SK-N-MC (cell line): Measurements from ENCODE around the gene TWNK.

ENCODE experiments used
- DNase-seq: peaks from one replicate; pipeline ENCODE4 v3.0.0-alpha.2; 2011; ENCODE audit warnings: low read depth, low spot score
- H3K27ac ChIP-seq: fragments of 200-600 bp; sonication (generic); 2 replicates; pipeline ENCODE4 v1.5.1; 2016; ENCODE audit warnings: mixed run types
- H3K36me3 ChIP-seq: fragments of 200-600 bp; sonication (generic); 2 replicates; pipeline ENCODE4 v1.6.1; 2017; ENCODE audit warnings: antibody characterized with exemption, low read length, mixed read lengths; ENCODE audit not compliant: insufficient read depth
- H3K4me3 ChIP-seq: fragments of 200-600 bp; sonication (generic); 2 replicates; pipeline ENCODE4 v1.5.1; 2016
- H3K9ac ChIP-seq: fragments of 200-600 bp; sonication (generic); 2 replicates; pipeline ENCODE4 v1.8.0; 2017; ENCODE audit warnings: mixed run types, mixed read lengths; ENCODE audit not compliant: insufficient read length
- H3K9me3 ChIP-seq: fragments of 200-600 bp; sonication (generic); 2 replicates; pipeline ENCODE4 v1.6.1; 2017; ENCODE audit warnings: low read depth, mild to moderate bottlenecking, antibody characterized with exemption, low read length, moderate library complexity, mixed read lengths
- EZH2 ChIP-seq: fragments of 200-600 bp; sonication (generic); IDR thresholded peaks from one replicate; pipeline ENCODE4 v1.6.1; 2017; ENCODE audit warnings: antibody characterized with exemption
- FOXP2 ChIP-seq: optimal IDR thresholded peaks from 2 replicates; pipeline ENCODE3; 2011; ENCODE audit warnings: mild to moderate bottlenecking, moderate library complexity; ENCODE audit not compliant: insufficient read depth; ENCODE audit errors: extremely low read length, control extremely low read depth
- POLR2AphosphoS5 ChIP-seq: IDR thresholded peaks from 2 replicates; pipeline ENCODE4 v1.6.1; 2012; ENCODE audit warnings: mild to moderate bottlenecking, low read depth, low read length, borderline replicate concordance

TWNK gene

DNA sequence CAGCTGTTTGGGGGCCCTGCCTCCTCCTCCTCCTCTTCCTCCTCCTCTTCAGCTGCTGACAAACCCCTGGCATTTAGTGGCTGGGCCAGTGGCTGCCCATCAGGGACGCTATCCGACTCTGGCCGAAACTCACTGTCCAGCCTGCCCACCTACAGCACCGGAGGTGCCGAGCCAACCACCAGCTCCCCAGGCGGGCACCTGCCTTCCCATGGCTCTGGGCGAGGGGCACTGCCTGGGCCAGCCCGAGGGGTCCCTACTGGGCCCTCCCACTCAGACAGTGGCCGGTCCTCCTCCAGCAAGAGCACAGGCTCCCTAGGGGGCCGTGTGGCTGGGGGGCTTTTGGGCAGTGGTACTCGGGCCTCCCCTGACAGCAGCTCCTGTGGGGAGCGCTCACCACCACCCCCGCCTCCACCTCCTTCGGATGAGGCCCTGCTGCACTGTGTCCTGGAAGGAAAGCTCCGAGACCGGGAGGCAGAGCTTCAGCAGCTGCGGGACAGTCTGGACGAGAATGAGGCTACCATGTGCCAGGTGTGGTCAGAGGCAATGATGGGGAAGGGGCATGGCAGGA is 16.4 kb downstream of the TWNK start:
- Histone ChIP-seq H3K27ac (no peak overlapping the region), H3K4me3 (no peak overlapping the region), H3K9ac (no peak overlapping the region), H3K36me3 (peaks cover 6% of the 10 kb centered on the region; the same call in 1 of the 2 replicates), H3K9me3 (no peaks in the 10 kb centered on the region)
- DNase-seq: no peak
- TF ChIP-seq EZH2: no peak
- no peak for TF ChIP-seq POLR2AphosphoS5
- no peak for TF ChIP-seq FOXP2

- TF ChIP-seq POLR2AphosphoS5: no peak
- TF ChIP-seq EZH2: no peak
- TF ChIP-seq FOXP2: no peak
- H3K9ac ChIP-seq: no peak overlapping the region
- H3K4me3 ChIP-seq: no peak overlapping the region
- no peaks in the 10 kb centered on the region for H3K9me3 ChIP-seq
- H3K27ac ChIP-seq: no peak overlapping the region
- no peak for DNase-seq
- H3K36me3 ChIP-seq: peaks cover 6% of the 10 kb centered on the region; the same call in 1 of the 2 replicates
Measured at GRCh38 chr10:101005361-101005760, 18.0 kb downstream of the TWNK start.

DNA sequence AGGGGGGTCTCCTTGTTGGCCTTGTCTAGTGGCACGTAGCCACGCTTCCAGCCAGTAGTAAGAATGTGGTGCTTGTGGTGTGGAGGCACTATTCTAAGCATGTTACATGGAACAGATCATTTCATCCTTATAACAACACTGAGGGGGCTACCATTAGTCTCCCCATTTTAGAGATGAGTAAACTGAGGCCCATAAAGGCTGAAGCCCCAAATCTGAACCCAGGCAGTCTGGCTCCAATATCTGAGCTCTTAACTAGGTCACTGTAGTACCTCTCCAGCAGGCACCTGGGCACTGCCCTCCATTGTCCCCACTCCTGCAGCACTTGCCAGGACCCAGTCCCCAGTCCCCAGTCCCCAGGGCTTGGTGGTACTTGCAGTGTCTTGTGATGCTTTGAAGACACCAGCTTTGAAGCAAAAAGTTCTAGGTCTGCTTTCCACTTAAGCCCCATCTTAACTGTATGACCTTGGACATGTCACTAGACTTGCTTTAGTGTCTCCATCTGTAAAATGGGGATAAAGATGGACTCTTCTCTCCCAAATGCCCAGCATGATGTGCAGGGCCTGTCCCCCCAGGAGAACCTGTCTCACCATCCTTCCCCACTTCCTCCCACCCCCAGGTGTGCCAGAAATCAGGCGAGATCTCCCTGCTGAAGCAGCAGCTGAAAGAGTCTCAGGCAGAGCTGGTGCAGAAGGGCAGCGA is 18.7 kb downstream of the TWNK start:
- no peak for TF ChIP-seq EZH2
- TF ChIP-seq FOXP2: no peak
- TF ChIP-seq POLR2AphosphoS5: no peak
- H3K9ac ChIP-seq: no peak overlapping the region
- no peak overlapping the region for H3K27ac ChIP-seq
- DNase-seq: no peak
- no peaks in the 10 kb centered on the region for H3K9me3 ChIP-seq
- no peak overlapping the region for H3K4me3 ChIP-seq
- H3K36me3 ChIP-seq: peaks cover 6% of the 10 kb centered on the region; the same call in 1 of the 2 replicates

DNA sequence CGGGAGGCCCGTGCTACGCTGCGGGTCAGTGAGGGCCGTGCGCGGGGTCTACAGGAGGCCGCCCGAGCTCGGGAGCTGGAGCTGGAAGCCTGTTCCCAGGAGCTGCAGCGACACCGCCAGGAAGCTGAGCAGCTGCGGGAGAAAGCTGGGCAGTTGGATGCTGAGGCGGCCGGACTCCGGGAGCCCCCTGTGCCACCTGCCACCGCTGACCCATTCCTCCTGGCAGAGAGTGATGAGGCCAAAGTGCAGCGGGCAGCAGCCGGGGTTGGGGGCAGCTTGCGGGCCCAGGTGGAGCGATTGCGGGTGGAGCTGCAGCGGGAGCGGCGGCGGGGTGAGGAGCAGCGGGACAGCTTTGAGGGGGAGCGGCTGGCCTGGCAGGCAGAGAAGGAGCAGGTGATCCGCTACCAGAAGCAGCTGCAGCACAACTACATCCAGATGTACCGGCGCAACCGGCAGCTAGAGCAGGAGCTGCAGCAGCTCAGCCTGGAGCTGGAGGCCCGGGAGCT is 19.3 kb downstream of the TWNK start:
- no peak for DNase-seq
- no peak for TF ChIP-seq EZH2
- TF ChIP-seq POLR2AphosphoS5: no peak
- no peak for TF ChIP-seq FOXP2
- Histone ChIP-seq H3K36me3 (peaks cover 6% of the 10 kb centered on the region; the same call in 1 of the 2 replicates), H3K9me3 (no peaks in the 10 kb centered on the region), H3K27ac (no peak overlapping the region), H3K9ac (no peak overlapping the region), H3K4me3 (no peak overlapping the region)

DNA sequence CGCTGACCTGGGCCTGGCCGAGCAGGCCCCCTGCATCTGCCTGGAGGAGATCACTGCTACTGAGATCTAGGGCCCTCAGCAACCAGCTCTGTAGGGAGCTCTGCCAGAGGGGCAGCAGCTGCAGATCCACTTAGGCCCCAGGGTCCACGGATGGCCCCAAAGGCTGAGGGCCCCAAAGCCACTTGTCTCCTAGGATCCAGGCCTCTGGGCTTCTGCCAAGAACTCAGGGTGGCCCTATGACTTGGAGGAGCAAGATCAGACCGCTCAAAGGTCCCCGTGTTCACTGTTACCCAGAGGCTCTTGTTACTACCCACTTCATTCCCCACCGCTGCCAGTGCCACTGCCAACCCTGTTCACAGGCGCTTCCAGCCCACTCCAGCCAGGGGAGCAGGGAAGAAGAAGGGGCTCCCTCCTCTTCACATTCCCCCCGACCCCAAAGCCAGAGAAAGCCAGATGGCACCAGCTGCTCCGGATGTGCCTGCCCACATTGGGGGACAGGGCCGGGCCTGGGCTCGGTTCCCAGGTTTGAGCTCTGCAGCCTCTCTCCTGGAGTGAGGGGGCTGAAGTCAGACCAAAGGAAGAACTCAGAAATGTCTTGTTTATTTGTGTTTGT is 19.9 kb downstream of the TWNK start:
- no peak overlapping the region for H3K4me3 ChIP-seq
- peaks cover 6% of the 10 kb centered on the region; the same call in 1 of the 2 replicates for H3K36me3 ChIP-seq
- no peaks in the 10 kb centered on the region for H3K9me3 ChIP-seq
- no peak overlapping the region for H3K27ac ChIP-seq
- TF ChIP-seq EZH2: no peak
- no peak for TF ChIP-seq POLR2AphosphoS5
- no peak for TF ChIP-seq FOXP2
- H3K9ac ChIP-seq: no peak overlapping the region
- no peak for DNase-seq

DNA sequence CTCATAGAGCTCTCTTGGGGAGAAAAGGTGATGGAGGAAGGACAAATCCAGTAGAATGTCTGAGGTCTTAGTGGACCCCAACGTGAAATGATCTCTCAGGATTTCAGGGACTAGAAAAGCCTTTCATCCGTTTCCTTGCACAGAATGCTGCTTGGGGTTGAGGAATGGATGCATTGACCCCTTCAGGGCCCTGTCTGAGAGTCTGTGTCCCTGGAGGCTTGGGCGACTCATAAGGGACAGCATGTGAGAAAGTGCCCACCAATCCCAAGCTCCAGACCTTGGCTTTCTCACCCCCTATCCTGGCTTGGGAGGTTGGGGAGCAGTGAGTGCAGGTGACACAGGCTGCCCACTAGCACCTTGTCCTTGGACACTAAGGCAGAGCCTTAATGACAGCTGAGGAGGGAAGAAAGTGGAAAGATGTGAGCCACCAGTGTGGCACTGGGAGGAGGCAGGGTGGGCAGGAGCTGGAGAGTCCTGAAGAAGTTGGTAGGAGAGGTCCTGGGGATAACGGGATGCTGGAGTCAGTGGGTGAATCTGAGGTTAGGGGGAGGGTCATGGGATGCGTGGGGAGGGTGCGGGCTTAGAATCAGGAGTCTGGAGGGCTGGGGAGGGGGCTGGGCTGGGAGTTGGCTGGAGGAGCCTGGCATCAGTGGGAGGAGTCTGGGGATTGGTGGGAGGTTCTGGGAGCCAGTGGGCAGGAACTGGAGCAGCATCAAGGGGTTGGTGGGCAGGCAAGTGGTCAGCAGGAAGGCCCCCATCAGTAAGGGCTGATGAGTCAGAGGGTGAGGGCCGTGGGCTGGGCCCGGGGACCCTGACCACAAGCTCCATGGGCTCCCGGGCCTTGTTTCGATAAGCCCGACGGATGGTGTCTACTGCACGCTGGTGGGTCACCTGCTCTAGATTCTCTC is 20.8 kb downstream of the TWNK start:
- H3K9me3 ChIP-seq: no peaks in the 10 kb centered on the region
- H3K27ac ChIP-seq: no peak overlapping the region
- TF ChIP-seq POLR2AphosphoS5: peak; percentile 53; the same call in 1 of the 2 replicates
- TF ChIP-seq EZH2: no peak
- no peak for TF ChIP-seq FOXP2
- no peak overlapping the region for H3K9ac ChIP-seq
- no peak overlapping the region for H3K4me3 ChIP-seq
- H3K36me3 ChIP-seq: peaks cover 5% of the 10 kb centered on the region; the same call in 1 of the 2 replicates
- no peak for DNase-seq

DNA sequence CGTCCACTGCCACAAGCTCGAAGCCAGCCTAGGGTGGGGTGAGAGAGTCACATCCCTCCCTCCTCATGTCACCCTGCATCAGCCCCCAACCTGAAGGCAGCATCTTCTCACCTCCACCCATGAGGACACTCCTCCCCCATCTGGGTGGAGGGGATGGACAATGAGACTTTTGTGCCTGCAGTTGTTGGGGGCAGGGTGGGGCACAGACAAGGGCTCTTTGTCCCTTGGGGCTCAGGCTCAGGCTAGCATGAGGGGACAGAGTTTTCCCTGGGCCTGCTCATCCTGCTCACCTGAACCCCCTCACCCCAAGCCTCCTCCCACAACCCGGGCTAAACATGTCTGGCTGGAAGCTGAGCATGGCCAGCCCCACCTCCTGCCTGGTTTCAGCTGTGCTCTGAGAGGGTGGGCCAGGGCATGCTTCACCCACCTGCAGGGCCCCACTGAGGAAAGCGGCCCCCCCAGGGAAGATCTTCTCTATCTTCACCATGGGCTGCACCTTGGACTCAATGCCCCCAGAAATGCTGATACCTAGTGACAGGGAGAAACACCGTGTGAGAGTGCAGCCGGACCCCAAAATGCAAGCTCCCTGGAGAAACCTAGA is 21.6 kb downstream of the TWNK start:
- no peak overlapping the region for H3K4me3 ChIP-seq
- H3K9ac ChIP-seq: no peak overlapping the region
- DNase-seq: no peak
- H3K27ac ChIP-seq: no peak overlapping the region
- no peaks in the 10 kb centered on the region; the same call in 1 of the 2 replicates for H3K36me3 ChIP-seq
- H3K9me3 ChIP-seq: no peaks in the 10 kb centered on the region
- TF ChIP-seq FOXP2 (no peak), EZH2 (no peak), POLR2AphosphoS5 (no peak)

- H3K9me3 ChIP-seq: no peaks in the 10 kb centered on the region
- H3K27ac ChIP-seq: no peak overlapping the region
- H3K9ac ChIP-seq: no peak overlapping the region
- H3K4me3 ChIP-seq: no peak overlapping the region
- H3K36me3 ChIP-seq: no peaks in the 10 kb centered on the region; the same call in 1 of the 2 replicates
- no peak for TF ChIP-seq FOXP2
- TF ChIP-seq POLR2AphosphoS5: no peak
- TF ChIP-seq EZH2: no peak
- no peak for DNase-seq
Measured at GRCh38 chr10:101010329-101010728, 23.0 kb downstream of the TWNK start.
